GM12872 (cell line): ENCODE data around the gene CLIP3.

ENCODE experiments used
- TF ChIP-seq, protein P1 (sequence below): IDR thresholded peaks from 3 replicates; pipeline ENCODE4 v1.5.1; 2011; ENCODE audit warnings: low read depth, mild to moderate bottlenecking, low read length, moderate library complexity; ENCODE audit not compliant: insufficient read depth

Gene CLIP3

DNA sequence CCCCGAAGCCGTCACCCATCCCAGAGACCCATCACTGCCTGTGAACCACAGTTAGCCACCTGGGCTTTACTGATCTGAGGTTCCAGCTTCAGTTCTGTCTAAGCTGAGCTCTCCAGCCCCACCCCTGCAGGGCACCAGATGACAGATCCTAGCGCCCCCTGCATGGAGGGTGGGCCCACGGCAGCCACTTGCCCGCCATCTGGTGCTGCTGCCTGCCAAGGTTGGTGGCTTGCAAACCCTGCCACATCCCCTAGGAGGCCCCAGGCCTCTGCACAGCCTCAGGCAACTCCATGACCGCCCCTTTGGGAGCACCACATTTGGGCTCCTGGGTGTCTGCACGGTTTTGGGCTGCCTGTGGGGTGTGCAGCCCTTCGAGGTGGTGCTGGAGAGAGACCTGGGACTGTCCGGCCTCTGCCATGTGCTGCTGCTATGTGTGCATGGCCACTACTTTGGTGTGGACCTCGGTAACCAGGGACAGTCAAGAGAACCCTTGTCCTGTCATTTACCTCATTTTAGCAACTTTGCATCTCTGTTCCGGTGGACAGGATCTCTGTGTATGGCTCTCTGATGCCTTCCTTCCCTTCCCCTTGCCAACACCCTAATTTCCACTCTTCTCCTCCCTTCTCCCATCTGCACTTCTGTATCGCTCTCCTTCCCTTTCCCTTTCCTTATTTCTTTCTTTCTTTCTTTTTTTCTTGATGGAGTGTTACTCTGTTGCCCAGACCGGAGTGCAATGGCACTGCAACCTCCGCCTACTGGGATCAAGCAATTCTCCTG is 55.0 kb downstream of the CLIP3 start:
- TF ChIP-seq, protein P1, sequence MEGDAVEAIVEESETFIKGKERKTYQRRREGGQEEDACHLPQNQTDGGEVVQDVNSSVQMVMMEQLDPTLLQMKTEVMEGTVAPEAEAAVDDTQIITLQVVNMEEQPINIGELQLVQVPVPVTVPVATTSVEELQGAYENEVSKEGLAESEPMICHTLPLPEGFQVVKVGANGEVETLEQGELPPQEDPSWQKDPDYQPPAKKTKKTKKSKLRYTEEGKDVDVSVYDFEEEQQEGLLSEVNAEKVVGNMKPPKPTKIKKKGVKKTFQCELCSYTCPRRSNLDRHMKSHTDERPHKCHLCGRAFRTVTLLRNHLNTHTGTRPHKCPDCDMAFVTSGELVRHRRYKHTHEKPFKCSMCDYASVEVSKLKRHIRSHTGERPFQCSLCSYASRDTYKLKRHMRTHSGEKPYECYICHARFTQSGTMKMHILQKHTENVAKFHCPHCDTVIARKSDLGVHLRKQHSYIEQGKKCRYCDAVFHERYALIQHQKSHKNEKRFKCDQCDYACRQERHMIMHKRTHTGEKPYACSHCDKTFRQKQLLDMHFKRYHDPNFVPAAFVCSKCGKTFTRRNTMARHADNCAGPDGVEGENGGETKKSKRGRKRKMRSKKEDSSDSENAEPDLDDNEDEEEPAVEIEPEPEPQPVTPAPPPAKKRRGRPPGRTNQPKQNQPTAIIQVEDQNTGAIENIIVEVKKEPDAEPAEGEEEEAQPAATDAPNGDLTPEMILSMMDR, result peak; percentile 53

DNA sequence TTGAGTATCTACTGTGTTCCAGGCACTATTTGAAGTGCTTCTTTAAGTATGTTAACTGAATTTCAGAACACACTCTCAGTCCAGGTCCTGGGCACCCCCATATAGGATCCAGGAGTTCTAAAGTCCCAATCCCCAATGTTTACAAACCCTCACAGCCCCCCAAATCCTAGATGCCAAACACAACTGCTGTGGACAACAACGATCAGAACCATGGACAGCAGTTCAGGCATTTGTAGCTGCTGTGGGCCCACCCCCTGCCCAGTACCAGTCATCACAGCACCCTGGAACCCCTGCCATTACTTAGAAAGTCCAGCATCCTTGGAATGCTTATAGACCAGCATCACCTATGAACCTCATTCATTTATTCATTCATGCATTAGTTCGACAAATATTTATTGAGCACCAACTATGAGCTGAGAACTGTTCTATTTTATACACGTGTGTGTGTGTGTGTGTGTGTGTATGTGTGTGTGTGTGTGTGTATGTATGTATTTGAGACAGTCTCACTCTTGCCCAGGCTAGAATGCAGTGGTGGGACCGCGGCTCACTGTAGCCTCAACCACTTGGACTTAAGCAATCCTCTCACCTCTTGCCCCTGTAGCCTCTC is 57.0 kb downstream of the CLIP3 start:
- TF ChIP-seq, protein P1, result no peak

GRCh38 chr19:35973487-35973886 is 59.2 kb downstream of the CLIP3 start:
- TF ChIP-seq, protein P1, result no peak

GRCh38 chr19:35966771-35967170 is 65.9 kb downstream of the CLIP3 start:
- TF ChIP-seq, protein P1, result no peak
